HL-60 (cell line): ENCODE results near the gene ATP11A.

Source experiments
- DNase-seq, 2 experiments: peaks; one replicate each; pipeline ENCODE4 v3.0.0-alpha.2; 2010 to 2020; ENCODE audit warnings: low read depth in 1 of 2, low spot score in 1 of 2
- H3K27ac ChIP-seq: fragments of 250-450 bp; sonication (Bioruptor Pico); replicated peaks from 2 replicates; pipeline ENCODE4 v1.5.1; 2020; ENCODE audit warnings: mild to moderate bottlenecking, moderate library complexity
- H3K27me3 ChIP-seq: fragments of 250-450 bp; sonication (Bioruptor Pico); 2 replicates; pipeline ENCODE4 v1.5.1; 2021; ENCODE audit warnings: mild to moderate bottlenecking, moderate library complexity; ENCODE audit not compliant: insufficient read depth, poor library complexity, severe bottlenecking
- H3K4me3 ChIP-seq: replicated peaks from 2 replicates; pipeline ENCODE4 v1.5.1; 2011; ENCODE audit warnings: mild to moderate bottlenecking, control low read depth, low read length; ENCODE audit not compliant: insufficient read depth
- CTCF ChIP-seq: IDR thresholded peaks from one replicate; pipeline ENCODE4 v1.5.1; 2011; ENCODE audit warnings: low read length, control low read depth, inconsistent platforms; ENCODE audit not compliant: insufficient read depth
- GABPA ChIP-seq: IDR thresholded peaks from 2 replicates; pipeline ENCODE4 v1.6.1; 2012; ENCODE audit warnings: low read depth
- POLR2AphosphoS5 ChIP-seq: IDR thresholded peaks from 2 replicates; pipeline ENCODE4 v1.6.1; 2012; ENCODE audit warnings: low read depth
- REST ChIP-seq: IDR thresholded peaks from 2 replicates; pipeline ENCODE4 v1.6.1; 2012; ENCODE audit warnings: low read depth; ENCODE audit not compliant: insufficient replicate concordance
- SPI1 ChIP-seq: IDR thresholded peaks from 2 replicates; pipeline ENCODE4 v1.6.1; 2012; ENCODE audit warnings: low read depth, mild to moderate bottlenecking, borderline replicate concordance

ATP11A gene

GRCh38 chr13:112900226-112900600, 210.4 kb downstream of the ATP11A start:
- Histone ChIP-seq H3K27me3 (peaks cover 32% of the 10 kb centered on the region), H3K4me3 (no peak overlapping the region), H3K27ac (no peak overlapping the region)
- TF ChIP-seq GABPA (no peak), POLR2AphosphoS5 (no peak), SPI1 (no peak), REST (no peak), CTCF (no peak)
- no peak for DNase-seq

- TF ChIP-seq GABPA (no peak), CTCF (no peak), SPI1 (no peak), POLR2AphosphoS5 (no peak), REST (no peak)
- DNase-seq: no peak
- Histone ChIP-seq H3K27me3 (peaks cover 27% of the 10 kb centered on the region), H3K27ac (no peak overlapping the region), H3K4me3 (no peak overlapping the region)
These were observed 210.9 kb downstream of the ATP11A start for GRCh38 chr13:112900691-112901091.

- Histone ChIP-seq H3K4me3 (no peak overlapping the region), H3K27ac (no peak overlapping the region), H3K27me3 (peaks cover 20% of the 10 kb centered on the region)
- DNase-seq: no peak
- TF ChIP-seq GABPA (no peak), POLR2AphosphoS5 (no peak), SPI1 (no peak)
These were observed 212.3 kb downstream of the ATP11A start for GRCh38 chr13:112902101-112902651.

- no peak overlapping the region for H3K27ac ChIP-seq
- H3K4me3 ChIP-seq: no peak overlapping the region
- TF ChIP-seq POLR2AphosphoS5 (no peak), CTCF (no peak), GABPA (no peak), REST (no peak)
- DNase-seq: no peak
- peaks cover 20% of the 10 kb centered on the region for H3K27me3 ChIP-seq
These were observed 212.8 kb downstream of the ATP11A start for GRCh38 chr13:112902669-112903068.
